HG02981 (cell line): ENCODE data around the gene SETD2.
"Not testable (repeated sequence)": the region's sequence is repeated elsewhere in the genome, so short reads cannot be mapped to it uniquely, and the experiment has no call there.

Experiments used
- ATAC-seq: cut with Tn5 transposase; IDR thresholded peaks from one replicate; pipeline ENCODE4 v1.9.1; 2021; ENCODE audit warnings: mild to moderate bottlenecking, moderate library complexity; ENCODE audit not compliant: unreplicated experiment

Gene SETD2

GRCh38 chr3:47156396-47156795 lies 7.5 kb downstream of the SETD2 start:
- no peak for ATAC-seq

GRCh38 chr3:47152578-47152977 lies 11.3 kb downstream of the SETD2 start:
- ATAC-seq, result no peak

- ATAC-seq, result no peak
These were observed 12.1 kb downstream of the SETD2 start for GRCh38 chr3:47151836-47152235.

GRCh38 chr3:47149339-47149933 lies 14.5 kb downstream of the SETD2 start:
- ATAC-seq, result no peak

GRCh38 chr3:47145272-47145671 lies 18.6 kb downstream of the SETD2 start:
- ATAC-seq, result no peak

- no peak for ATAC-seq
These were observed 20.8 kb downstream of the SETD2 start for GRCh38 chr3:47143068-47143467.

- not testable (repeated sequence) for ATAC-seq
These were observed 21.4 kb downstream of the SETD2 start for GRCh38 chr3:47142536-47142935.

- peak; percentile 95 for ATAC-seq
These were observed 22.9 kb downstream of the SETD2 start for GRCh38 chr3:47140973-47141461.

GRCh38 chr3:47140553-47140952 lies 23.4 kb downstream of the SETD2 start:
- not testable (repeated sequence) for ATAC-seq

- no peak for ATAC-seq
These were observed 29.6 kb downstream of the SETD2 start for GRCh38 chr3:47134311-47134710.

GRCh38 chr3:47133641-47134040 lies 30.3 kb downstream of the SETD2 start:
- ATAC-seq, result no peak

GRCh38 chr3:47130557-47130956 lies 33.4 kb downstream of the SETD2 start:
- no peak for ATAC-seq

GRCh38 chr3:47128137-47128536 lies 35.8 kb downstream of the SETD2 start:
- ATAC-seq, result no peak

- ATAC-seq, result no peak
These were observed 40.1 kb downstream of the SETD2 start for GRCh38 chr3:47123857-47124256.

GRCh38 chr3:47121409-47121808 lies 42.5 kb downstream of the SETD2 start:
- no peak for ATAC-seq

GRCh38 chr3:47120138-47120537 lies 43.8 kb downstream of the SETD2 start:
- ATAC-seq, result no peak

GRCh38 chr3:47119387-47119786 lies 44.5 kb downstream of the SETD2 start:
- not testable (repeated sequence) for ATAC-seq

- ATAC-seq, result no peak
These were observed 46.0 kb downstream of the SETD2 start for GRCh38 chr3:47117807-47118364.

GRCh38 chr3:47115524-47115923 lies 48.4 kb downstream of the SETD2 start:
- ATAC-seq, result not testable (repeated sequence)

- no peak for ATAC-seq
These were observed 50.1 kb downstream of the SETD2 start for GRCh38 chr3:47113669-47114365.

- ATAC-seq, result no peak
These were observed 50.9 kb downstream of the SETD2 start for GRCh38 chr3:47112997-47113396.

- no peak for ATAC-seq
These were observed 54.5 kb downstream of the SETD2 start for GRCh38 chr3:47109393-47109792.
